Activated CD8-positive, alpha-beta T cell treated with anti-CD3 and anti-CD28 coated beads for 36 hours (primary cell): ENCODE measurements around the gene MXD3. TPM values are rescaled to one million over a fixed set of nuclear protein-coding genes. Genes with fewer than 3 reads are reported as not detected.

Experiments used
- ATAC-seq: fragments of 200-7000 bp; cut with Tn5 transposase; one replicate; pipeline ENCODE4 v1.10.0; 2021; ENCODE audit warnings: mild to moderate bottlenecking, moderate library complexity
- CTCF ChIA-PET: fragments of 350-600 bp; sonication (Branson Sonifier 250); formaldehyde crosslinking; loops from one replicate; lab custom pipeline; 2021; ENCODE audit warnings: antibody characterized with exemption; lab: Charles Lee
- POLR2A ChIA-PET: fragments of 350-600 bp; sonication (Branson Sonifier 250); formaldehyde crosslinking; loops from one replicate; lab custom pipeline; 2021; ENCODE audit warnings: antibody characterized with exemption; lab: Charles Lee
- DNase-seq: peaks from one replicate; pipeline ENCODE4 v3.0.0-alpha.2; 2020
- H3K27ac Mint-ChIP-seq: one replicate; pipeline ENCODE4 v1.8.0; 2021; ENCODE audit warnings: mild to moderate bottlenecking, mixed read lengths
- H3K27me3 Mint-ChIP-seq: one replicate; pipeline ENCODE4 v1.8.0; 2021; ENCODE audit warnings: mixed read lengths
- H3K36me3 Mint-ChIP-seq: one replicate; pipeline ENCODE4 v1.8.0; 2021; ENCODE audit warnings: low read depth, mixed read lengths
- H3K4me1 Mint-ChIP-seq: one replicate; pipeline ENCODE4 v1.8.0; 2021; ENCODE audit warnings: low read depth, mixed read lengths
- H3K4me3 Mint-ChIP-seq: one replicate; pipeline ENCODE4 v1.8.0; 2021; ENCODE audit warnings: mild to moderate bottlenecking, moderate library complexity, mixed read lengths
- H3K9me3 Mint-ChIP-seq: one replicate; pipeline ENCODE4 v1.8.0; 2021; ENCODE audit warnings: mixed read lengths
- intact Hi-C: fragments of 100-400 bp; cut with micrococcal nuclease; formaldehyde crosslinking; loops from one replicate; pipeline ENCODE4 v1.10.0; 2022
- total RNA-seq, 2 experiments: library from RNA; stranded (reverse); gene quantifications; one replicate each; pipeline ENCODE4 v1.2.3, GENCODE V29; 2021
- TF ChIP-seq, protein P1 (sequence below): fragments of 200-600 bp; IDR thresholded peaks from one replicate; pipeline ENCODE4 v1.8.0; 2022; ENCODE audit warnings: antibody characterized with exemption, mild to moderate bottlenecking

Gene MXD3
- total RNA-seq, 2 experiments from 2014 or later, result 19.3 to 25.1 TPM

DNA sequence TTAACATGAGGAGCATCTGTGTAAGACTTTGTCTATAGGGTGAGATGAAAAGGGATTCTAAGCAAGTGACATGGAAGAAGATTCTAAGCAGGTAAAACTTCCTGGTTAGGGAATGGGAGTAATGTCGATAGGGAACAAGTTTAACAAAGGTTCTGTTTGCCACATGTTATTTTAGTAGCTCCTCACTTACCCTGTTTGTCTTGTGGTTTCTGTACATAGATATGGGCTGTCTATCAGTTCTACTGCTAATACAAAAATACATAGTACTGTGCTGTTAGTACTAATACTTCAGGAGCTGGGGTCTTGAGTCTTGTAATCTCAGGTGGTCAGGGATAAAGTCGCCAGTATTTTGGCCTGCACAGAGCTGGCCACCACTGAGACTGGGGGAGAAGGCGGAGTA lies 41.0 kb downstream of the MXD3 start:
- Mint-ChIP-seq H3K27ac (no peak overlapping the region), H3K36me3 (peaks cover 26% of the 10 kb centered on the region), H3K4me3 (no peak overlapping the region), H3K27me3 (no peaks in the 10 kb centered on the region), H3K4me1 (no peaks in the 10 kb centered on the region), H3K9me3 (no peaks in the 10 kb centered on the region)
- no peak for DNase-seq
- POLR2A ChIA-PET, result no interaction called here
- ATAC-seq, result no peak
- TF ChIP-seq, protein P1, sequence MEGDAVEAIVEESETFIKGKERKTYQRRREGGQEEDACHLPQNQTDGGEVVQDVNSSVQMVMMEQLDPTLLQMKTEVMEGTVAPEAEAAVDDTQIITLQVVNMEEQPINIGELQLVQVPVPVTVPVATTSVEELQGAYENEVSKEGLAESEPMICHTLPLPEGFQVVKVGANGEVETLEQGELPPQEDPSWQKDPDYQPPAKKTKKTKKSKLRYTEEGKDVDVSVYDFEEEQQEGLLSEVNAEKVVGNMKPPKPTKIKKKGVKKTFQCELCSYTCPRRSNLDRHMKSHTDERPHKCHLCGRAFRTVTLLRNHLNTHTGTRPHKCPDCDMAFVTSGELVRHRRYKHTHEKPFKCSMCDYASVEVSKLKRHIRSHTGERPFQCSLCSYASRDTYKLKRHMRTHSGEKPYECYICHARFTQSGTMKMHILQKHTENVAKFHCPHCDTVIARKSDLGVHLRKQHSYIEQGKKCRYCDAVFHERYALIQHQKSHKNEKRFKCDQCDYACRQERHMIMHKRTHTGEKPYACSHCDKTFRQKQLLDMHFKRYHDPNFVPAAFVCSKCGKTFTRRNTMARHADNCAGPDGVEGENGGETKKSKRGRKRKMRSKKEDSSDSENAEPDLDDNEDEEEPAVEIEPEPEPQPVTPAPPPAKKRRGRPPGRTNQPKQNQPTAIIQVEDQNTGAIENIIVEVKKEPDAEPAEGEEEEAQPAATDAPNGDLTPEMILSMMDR, result no peak
- intact Hi-C loops, result no loop called here
- CTCF ChIA-PET, result interaction anchor here (1.4 to 2.4 kb wide), 3 partner anchors 17 to 157 kb away, joined by 4 to 9 read pairs (median 4); no protein-coding TSS in a partner anchor

DNA sequence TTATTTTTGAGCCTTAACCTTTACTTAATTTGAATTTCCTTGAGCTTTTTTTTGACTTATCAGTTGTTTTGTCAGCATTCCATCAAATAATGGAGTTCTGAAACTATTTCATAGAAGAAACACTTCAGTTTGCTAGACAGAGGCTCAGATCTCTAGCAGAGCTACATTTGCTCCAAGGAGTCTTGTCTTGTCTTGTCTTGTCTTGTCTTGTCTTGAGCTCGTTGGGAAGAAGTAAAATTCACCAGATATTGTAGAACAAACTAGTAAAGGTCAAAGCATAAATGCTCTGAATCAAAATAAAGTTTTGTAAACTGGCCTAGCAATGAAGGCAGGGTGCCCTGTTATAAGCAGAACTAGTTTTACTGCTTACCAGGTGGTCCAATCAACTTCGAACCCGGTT lies 41.7 kb downstream of the MXD3 start:
- no peak for DNase-seq
- Mint-ChIP-seq H3K4me3 (no peak overlapping the region), H3K27me3 (no peaks in the 10 kb centered on the region), H3K27ac (no peak overlapping the region), H3K9me3 (no peaks in the 10 kb centered on the region), H3K36me3 (peaks cover 23% of the 10 kb centered on the region), H3K4me1 (no peaks in the 10 kb centered on the region)
- CTCF ChIA-PET, result interaction anchor here (1.4 to 2.4 kb wide), 3 partner anchors 18 to 156 kb away, joined by 4 to 9 read pairs (median 4); no protein-coding TSS in a partner anchor
- intact Hi-C loops, result no loop called here
- TF ChIP-seq, protein P1, result no peak
- no peak for ATAC-seq
- POLR2A ChIA-PET, result no interaction called here

DNA sequence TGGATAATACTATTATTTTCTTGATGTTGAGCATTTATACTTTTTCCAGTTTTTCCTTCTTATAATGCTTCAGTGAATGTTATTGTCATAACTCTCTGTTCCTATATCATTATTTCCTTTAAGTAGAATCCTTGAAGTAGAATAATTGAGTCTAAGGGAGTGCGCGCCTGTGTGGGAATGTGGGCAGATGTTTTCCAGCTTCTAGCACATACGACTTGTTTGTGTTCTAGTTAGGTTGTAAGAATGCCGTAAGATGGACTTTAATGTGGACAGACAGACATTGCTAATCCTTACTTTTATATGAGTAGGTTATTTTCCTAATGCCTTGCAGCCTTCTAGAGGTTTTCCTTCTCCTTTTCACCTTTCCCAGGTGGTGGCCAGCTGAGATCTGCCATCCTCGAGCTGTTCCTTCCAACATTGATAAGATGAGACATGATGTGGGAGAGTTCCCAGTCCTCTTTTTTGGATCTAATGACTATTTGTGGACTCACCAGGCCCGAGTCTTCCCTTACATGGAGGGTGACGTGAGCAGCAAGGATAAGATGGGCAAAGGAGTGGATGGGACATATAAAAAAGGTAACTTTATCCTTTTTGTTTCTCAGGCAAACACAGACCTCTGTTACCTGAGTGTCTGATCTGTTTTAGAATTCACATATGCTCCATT lies 42.3 kb downstream of the MXD3 start:
- peaks cover 27% of the 10 kb centered on the region for H3K36me3 Mint-ChIP-seq
- TF ChIP-seq, protein P1, result no peak
- no peaks in the 10 kb centered on the region for H3K27me3 Mint-ChIP-seq
- ChIA-PET POLR2A (no interaction called here), CTCF (interaction anchor here (1.4 to 2.4 kb wide), 3 partner anchors 18 to 156 kb away, joined by 4 to 9 read pairs (median 4); no protein-coding TSS in a partner anchor)
- no peak for ATAC-seq
- H3K4me3 Mint-ChIP-seq, result no peak overlapping the region
- no peaks in the 10 kb centered on the region for H3K9me3 Mint-ChIP-seq
- DNase-seq, result no peak
- no peak overlapping the region for H3K27ac Mint-ChIP-seq
- intact Hi-C loops, result no loop called here
- H3K4me1 Mint-ChIP-seq, result peaks cover under 1% of the 10 kb centered on the region

DNA sequence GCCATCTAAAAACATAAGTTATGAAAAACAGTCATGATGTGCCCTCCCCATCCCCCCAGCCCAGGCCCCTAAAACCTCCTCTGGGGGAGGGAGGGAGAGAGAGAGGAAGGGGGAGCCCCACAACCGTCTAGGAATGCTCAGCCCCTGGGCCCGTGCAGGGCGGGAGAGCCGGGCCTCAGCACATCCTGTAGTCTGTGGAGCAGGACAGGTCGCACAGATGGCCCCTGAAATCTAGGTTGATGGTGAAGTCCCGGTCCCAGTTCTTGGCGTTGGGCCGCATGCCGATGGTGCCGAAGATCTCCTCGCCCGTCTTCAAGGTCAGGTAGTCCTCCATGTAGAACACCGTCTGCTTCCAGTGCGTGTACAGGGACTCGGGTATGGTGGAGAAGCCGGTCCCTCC lies 46.3 kb downstream of the MXD3 start:
- ATAC-seq (no peak), DNase-seq (no peak)
- H3K36me3 Mint-ChIP-seq, result peaks cover 40% of the 10 kb centered on the region
- ChIA-PET POLR2A (no interaction called here), CTCF (interaction anchor here (3.5 kb wide), 1 partner anchor 13 kb away, joined by 13 read pairs; no protein-coding TSS in a partner anchor)
- peaks cover 3% of the 10 kb centered on the region for H3K4me1 Mint-ChIP-seq
- H3K27me3 Mint-ChIP-seq, result no peaks in the 10 kb centered on the region
- no peak overlapping the region for H3K4me3 Mint-ChIP-seq
- intact Hi-C loops, result no loop called here
- H3K9me3 Mint-ChIP-seq, result no peaks in the 10 kb centered on the region
- no peak overlapping the region for H3K27ac Mint-ChIP-seq
- TF ChIP-seq, protein P1, result no peak

DNA sequence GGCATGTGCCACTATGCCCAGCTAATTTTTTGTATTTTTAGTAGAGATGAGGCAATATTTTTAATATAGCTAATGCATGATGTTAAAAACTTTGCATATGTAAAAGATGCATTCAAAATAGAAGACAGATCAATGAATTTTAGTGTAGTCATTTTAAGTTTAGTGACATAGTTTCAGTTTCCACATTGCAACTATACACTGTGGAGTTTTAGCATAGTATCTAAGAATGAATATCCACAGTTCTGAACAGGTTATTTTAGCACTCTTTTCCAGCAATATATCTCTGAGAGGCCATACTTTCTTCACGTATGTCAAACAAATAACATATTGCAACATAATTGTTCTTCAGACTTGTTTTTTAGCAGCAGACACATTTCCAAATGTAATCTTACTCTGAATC lies 47.5 kb downstream of the MXD3 start:
- ChIA-PET CTCF (interaction anchor here (0.8 to 3.5 kb wide), 5 partner anchors 12 to 152 kb away, joined by 3 to 13 read pairs (median 6); no protein-coding TSS in a partner anchor), POLR2A (interaction anchor here (1.0 to 1.7 kb wide), 2 partner anchors 10 to 19 kb away, joined by 3 to 6 read pairs; no protein-coding TSS in a partner anchor)
- ATAC-seq (no peak), DNase-seq (no peak)
- intact Hi-C loops, result no loop called here
- peaks cover 43% of the 10 kb centered on the region for H3K36me3 Mint-ChIP-seq
- no peaks in the 10 kb centered on the region for H3K27me3 Mint-ChIP-seq
- peak overlapping the region; percentile 30 for H3K27ac Mint-ChIP-seq
- no peaks in the 10 kb centered on the region for H3K9me3 Mint-ChIP-seq
- TF ChIP-seq, protein P1, result no peak
- H3K4me3 Mint-ChIP-seq, result no peak overlapping the region
- H3K4me1 Mint-ChIP-seq, result peaks cover 3% of the 10 kb centered on the region
